Coronary artery (tissue), 2 donors: Measurements from ENCODE around the gene CENPM.

ENCODE experiments used
- DNase-seq: peaks from one replicate; pipeline ENCODE4 v3.0.0-alpha.2; 2017; ENCODE audit warnings: low spot score
- H3K27ac ChIP-seq, 2 donors: fragments of 200-600 bp; sonication (generic); one replicate each; pipeline ENCODE4 v1.5.1; 2016 to 2019
- H3K4me3 ChIP-seq: fragments of 200-600 bp; sonication (generic); 2 replicates; pipeline ENCODE4 v1.5.1; 2016; ENCODE audit warnings: mild to moderate bottlenecking, moderate library complexity
- CTCF ChIP-seq: fragments of 200-600 bp; sonication (generic); IDR thresholded peaks from one replicate; pipeline ENCODE4 v1.5.1; 2019; ENCODE audit warnings: antibody characterized with exemption

CENPM gene

GRCh38 chr22:41909310-41910049 lies 37.5 kb downstream of the CENPM start:
- H3K27ac ChIP-seq, result no peak overlapping the region
- peak overlapping the region; percentile 65 for H3K4me3 ChIP-seq
- DNase-seq, result no peak
- no peak for TF ChIP-seq CTCF

GRCh38 chr22:41908411-41909309 lies 38.3 kb downstream of the CENPM start:
- H3K27ac ChIP-seq, result no peak overlapping the region
- no peak for TF ChIP-seq CTCF
- DNase-seq, result no peak
- H3K4me3 ChIP-seq, result no peak overlapping the region

- no peak for TF ChIP-seq CTCF
- Histone ChIP-seq H3K4me3 (no peak overlapping the region), H3K27ac (no peak overlapping the region)
- DNase-seq, result no peak
Measured at GRCh38 chr22:41907436-41908401, 39.2 kb downstream of the CENPM start.

- no peak for DNase-seq
- H3K27ac ChIP-seq, result no peak overlapping the region
- TF ChIP-seq CTCF, result no peak
- no peak overlapping the region for H3K4me3 ChIP-seq
Measured at GRCh38 chr22:41906822-41907221, 40.1 kb downstream of the CENPM start.

GRCh38 chr22:41905411-41906202 lies 41.3 kb downstream of the CENPM start:
- no peak for TF ChIP-seq CTCF
- Histone ChIP-seq H3K4me3 (no peak overlapping the region), H3K27ac (no peak overlapping the region)
- no peak for DNase-seq
